ENCODE results near the gene AHSP.

- TF ChIP-seq POLR2A (IDR thresholded peaks at IDR 0.05) (no peak), CTCF (IDR thresholded peaks at IDR 0.05) (no peak)
These were observed 9.2 kb downstream of the AHSP start for GRCh38 chr16:31536804-31537361.

Data from thyroid gland (tissue), 4 donors.